GM04504 (cell line): Measurements from ENCODE around the gene ZBTB3.
"Not testable (repeated sequence)": the region's sequence is repeated elsewhere in the genome, so short reads cannot be mapped to it uniquely, and the experiment has no call there.

Source experiments
- DNase-seq: peaks from one replicate; pipeline ENCODE4 v3.0.0-alpha.2; 2012; ENCODE audit warnings: low read depth

The ZBTB3 gene

DNA sequence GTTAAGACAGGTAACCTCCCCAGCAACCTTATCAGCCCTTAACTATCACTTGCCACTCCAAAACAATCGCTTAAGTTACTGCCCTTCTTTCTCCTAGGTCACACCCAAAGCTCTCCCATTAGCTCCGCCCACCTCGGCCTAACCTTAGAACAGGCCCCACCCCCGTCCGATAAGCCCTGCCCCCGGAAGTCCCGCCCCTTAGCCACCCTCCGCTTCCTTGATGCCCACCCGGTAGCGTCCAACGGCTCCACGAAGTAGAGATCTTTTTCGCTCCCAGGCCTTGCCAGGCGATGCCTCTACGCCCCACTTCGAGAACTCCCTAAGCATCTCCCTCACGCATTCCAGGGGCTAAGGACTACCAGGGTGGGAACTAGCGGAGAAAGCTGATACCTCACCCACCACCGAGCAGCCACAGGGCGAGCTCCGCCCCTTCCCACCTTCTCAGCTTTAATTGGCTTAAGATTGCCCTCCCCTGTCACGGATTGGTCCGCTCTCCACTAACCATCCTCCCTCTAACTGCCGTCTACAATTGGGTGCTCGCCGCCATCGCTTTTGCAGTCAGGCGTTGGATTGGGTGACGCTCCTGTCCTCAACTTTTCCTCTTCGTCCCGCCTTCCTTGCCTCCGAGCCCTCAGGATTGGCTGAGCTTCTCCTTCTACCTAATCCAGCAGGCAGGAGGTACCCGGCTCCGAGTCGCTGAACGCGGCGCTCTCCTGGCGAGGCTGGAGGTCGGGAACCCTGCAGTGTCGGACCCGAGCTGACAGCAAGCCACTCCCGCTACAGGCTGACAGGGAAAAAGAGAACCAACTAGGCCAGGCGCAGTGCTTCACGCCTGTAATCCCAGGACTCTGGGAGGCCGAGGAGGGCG, at the start of gene ZBTB3:
ZBTB3 (minus strand) TSS at position 425 of the 868 bp plus-strand sequence. CDS start 496 bp downstream, outside the sequence.
- DNase-seq, result peak; percentile 99

DNA sequence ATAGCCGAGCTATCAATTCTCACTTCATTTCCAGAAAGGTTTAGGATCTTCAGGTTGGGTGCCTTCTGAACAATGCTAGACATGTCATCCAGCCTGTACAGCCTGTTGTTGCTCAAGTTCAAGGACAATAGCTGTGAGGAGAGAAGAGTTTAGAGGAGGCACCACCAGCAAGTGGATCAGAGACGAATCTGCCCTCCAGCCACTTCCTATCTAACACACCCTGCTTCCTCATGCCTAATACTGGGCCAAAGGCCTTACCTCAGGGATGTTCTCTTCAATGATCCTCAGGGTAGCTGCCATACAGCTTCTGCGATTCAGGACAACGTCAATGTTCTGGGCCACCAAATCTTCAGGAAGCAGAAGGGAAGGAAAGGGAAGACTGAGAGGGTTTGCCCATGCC, 47.1 kb upstream of the ZBTB3 start:
- DNase-seq, result no peak

DNA sequence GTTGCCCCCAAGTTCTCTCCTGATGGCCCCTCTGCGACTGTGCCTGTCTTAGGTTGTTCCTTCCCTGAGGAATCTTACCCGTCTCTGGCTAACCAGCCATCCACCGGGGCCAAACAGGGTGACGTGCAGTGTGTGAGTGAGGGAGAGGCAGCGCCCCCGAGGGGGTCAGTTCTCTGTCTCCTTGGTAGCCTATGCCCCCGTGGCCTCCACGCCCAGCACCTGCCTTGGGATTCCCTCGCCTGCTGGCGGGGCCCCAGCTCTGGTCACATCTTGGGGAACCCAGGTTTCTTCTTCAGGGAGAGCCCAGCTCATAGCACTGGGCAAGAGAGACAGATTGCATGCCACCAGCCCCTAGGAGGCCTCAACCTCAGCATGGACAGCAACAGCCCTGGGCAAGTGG, 45.5 kb upstream of the ZBTB3 start:
- no peak for DNase-seq

DNA sequence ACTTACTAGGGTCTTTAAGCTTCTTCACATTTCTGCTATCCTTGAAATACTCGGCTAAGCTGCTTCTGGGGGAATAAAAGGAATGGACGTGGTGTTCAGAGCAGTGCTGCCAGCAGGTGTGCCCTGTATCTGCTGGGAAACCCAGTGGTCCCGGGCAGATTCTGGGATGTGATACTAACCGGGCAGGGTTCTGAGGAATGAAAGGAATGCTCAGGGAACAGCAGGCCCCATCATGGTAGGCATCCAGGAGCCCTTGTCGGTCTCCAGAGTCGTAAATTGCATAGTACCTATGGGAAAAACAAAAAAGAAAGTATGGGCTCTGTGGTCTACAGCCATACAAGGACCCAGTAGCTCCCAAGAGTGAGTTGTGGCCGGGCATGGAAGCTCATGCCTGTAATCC, 42.3 kb upstream of the ZBTB3 start:
- no peak for DNase-seq

DNA sequence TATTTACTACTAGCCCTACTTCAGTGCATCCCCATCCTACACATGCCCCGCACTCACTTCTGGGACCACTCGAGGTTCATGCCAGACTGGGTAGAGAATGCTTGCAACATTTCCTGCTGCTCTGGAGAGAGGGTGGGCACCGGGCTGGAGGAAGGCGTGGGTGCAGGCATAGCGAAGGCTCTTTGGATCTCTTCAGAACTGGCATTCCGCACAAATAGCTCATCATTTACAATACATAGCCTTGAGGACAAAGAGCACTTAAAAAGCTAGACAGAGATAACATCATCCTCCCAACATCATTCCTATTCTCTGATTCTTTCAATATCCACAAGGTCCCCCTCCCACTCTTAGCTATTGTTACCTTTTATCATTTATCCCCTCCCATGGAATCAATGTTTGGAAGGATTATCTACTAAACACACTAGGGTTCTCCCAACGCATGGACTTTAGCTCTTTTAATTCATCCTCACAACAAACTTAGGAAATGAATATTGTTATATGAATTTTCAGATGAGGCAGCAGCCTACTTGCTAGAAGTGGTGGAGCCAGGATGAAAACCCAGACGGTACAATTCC, 40.3 kb upstream of the ZBTB3 start:
- no peak for DNase-seq

DNA sequence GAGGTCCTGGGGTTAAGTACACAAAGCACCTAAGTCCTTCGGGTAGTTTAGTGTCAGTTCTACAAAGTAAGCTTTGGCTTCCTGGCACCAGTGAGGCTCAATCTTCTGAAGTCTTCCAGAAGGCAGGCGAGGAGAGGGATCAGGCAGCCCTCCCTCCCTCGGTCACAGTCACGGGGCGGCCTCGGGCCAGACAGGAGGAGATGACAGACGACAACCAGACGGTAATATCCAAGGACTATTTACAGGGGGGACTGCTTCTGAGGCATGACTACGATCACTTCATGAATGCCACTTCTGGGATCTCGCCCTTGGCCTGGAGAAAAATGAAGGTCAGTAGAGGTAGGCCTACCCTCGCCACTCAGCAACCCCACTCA, 38.2 kb upstream of the ZBTB3 start:
- no peak for DNase-seq

DNA sequence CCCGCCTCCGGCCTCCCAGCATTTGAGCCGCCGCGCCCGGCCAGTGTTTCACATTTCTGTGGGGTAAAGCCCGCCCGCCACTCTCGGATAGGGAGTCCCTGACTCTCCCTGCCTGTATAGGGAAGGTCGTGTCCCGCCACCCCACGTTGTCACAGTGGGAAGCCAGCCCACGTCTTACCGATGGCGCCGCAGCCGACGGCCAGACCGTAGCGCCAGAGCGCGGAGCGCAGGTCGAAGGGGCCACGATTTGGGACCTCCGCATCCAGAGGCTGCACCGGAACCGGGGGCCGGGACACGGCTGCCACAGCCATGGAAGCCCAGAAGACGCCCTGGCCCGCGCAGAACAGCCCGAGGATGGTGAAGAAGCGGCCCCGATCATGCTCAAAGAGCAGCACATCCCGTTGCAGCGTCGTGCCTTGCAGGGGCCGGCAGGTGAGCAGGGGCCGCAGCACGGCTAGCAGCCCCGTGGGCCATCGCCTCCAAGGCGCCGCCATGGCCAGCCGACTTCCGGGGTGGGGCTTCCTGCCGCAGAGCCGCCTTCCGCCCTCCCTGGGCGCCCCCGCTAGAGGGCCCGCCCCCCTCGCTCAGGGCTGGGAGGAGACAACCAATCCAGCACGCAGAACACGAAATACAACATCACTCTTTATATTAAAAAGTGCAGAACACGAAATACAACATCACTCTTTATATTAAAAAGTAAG, 37.7 kb upstream of the ZBTB3 start, which contains the start of gene TMEM223:
TMEM223 (minus strand) TSS at position 506 of the 701 bp plus-strand sequence; CDS start at position 494, 12 bp downstream.
- peak; percentile 54 for DNase-seq

DNA sequence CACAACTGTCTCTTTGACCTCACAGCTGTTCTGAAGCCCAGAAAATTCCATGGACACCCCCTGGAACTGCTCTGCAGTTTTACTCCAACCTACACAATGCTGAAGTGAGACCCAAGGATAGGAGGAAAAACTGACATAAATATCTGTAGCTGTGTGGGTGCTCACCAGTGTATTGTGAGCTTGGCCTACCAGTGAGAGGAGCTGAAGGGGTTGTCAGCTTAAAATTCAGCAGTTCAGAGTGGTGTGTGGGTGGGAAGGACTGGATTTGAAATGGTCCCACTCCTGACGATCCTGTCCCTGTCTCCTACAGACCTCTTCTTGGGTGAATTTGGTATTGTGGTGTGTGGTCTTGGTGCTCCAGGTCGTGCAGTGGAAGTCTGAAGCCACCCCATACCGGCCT, 35.6 kb upstream of the ZBTB3 start:
- no peak for DNase-seq

DNA sequence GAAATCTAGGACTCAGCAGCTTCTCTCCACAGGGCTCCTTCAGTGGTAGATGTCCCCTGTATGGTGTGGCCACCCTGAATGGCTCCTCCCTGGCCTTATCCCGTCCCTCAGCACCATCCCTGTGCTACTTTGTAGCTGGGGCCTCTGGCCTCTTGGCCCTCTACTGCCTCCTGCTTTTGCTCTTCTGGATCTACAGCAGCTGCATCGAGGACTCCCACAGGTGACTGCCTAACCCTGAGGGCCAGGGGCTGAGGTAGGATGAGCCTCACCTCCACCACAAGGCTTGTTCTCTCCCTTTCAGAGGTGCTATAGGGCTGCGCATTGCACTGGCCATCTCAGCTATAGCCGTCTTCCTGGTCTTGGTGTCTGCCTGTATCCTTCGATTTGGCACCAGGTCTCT, 35.0 kb upstream of the ZBTB3 start:
- no peak for DNase-seq

DNA sequence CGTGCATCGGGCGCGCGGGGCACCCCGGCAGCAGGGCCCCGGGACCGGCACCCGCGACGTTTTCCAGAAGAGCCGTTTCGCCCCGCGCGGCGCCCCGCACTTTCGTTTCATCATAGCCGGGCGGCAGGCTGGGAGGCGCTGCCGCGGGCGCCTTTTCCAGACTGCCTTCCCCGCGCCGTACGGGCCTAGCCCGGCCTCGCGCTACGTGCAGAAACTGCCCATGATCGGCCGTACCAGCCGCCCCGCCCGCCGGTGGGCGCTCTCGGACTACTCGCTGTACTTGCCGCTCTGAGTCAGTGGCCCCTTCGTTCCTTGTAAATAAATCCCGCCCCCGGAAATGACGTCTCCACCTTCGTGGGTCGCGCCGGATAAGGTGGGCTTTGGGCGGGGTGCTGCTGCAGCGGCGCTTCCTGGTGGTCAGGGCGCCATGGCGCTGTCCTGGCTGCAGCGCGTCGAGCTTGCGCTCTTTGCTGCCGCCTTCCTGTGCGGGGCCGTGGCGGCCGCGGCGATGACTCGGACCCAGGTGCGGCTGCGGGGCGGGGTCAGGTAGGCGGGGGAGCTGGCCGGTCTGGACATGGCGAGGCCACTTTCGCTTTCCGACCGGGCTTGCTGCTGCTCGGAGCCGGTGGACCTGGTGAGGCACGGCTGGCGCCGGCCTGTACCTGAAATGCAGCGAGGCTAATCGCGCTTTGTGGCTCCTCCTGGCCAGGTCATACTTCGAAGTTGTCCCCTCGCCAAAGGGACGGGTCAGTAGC, 33.2 kb upstream of the ZBTB3 start, which contains the start of gene TMEM179B:
TMEM179B (plus strand) TSS at position 398 of the 755 bp plus-strand sequence; CDS start at position 428, 30 bp downstream.
- peak; percentile 94 for DNase-seq

DNA sequence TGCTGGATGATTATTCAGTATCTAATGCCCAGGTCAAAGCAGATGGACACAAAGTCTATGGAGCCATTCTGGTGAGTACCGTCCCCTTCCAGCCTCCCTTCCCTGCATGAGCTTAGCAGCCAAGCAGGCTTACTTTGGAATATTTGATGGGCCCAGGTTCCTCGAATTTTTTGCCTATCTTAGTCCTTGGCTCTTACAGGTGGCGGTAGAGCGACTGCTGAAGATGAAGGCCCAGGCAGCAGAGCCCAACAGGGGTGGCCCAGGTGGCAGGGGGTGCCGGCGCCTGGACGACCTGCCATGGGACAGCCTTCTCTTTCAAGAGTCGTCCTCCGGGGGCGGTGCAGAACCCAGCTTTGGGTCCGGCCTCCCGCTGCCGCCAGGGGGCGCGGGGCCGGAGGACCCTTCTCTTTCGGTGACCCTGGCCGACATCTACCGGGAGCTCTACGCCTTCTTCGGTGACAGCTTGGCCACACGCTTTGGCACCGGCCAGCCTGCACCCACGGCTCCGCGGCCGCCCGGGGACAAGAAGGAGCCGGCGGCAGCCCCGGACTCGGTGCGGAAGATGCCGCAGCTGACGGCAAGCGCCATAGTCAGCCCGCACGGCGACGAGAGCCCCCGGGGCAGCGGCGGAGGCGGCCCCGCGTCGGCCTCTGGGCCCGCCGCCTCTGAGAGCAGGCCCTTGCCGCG, 32.5 kb upstream of the ZBTB3 start:
- peak; percentile 69 for DNase-seq

DNA sequence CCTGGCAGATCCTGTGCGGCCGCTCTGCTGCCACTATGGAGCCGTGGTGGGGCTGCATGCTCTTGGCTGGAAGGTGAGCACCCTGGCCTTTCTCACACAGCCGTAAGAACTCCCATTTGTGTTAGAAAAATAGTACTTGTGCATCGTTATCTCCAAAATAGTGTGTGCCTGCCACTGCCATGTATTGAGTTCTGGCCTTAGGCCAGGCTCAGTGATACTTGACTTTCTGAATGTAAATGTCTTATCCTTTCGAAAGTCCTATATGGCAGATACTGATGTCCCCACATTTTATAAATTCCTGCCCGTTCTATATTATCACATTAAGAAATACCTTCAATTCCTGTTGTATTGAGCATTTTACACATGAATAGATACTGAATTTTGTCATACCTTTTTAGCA, 28.8 kb upstream of the ZBTB3 start:
- DNase-seq, result no peak

DNA sequence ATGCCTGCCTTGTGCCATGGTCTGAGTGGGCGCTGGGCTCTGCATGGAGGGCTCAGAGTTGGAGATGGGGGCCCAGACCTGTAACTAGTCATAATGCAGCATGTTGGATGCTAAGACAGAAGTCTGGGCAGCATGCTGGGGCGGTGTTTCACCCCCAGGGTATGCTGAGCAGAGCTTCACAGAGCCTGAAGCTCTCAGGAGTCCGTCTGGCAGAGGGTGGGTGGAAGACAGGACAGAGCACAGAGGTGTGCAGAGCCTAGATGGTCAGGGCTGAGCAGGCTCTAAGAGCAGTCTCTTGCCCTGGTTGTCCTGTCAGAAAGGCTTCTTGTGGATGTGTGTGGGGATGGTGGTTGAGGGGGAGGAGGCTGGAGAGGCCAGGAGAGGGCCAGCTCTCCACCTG, 24.5 kb upstream of the ZBTB3 start:
- no peak for DNase-seq

DNA sequence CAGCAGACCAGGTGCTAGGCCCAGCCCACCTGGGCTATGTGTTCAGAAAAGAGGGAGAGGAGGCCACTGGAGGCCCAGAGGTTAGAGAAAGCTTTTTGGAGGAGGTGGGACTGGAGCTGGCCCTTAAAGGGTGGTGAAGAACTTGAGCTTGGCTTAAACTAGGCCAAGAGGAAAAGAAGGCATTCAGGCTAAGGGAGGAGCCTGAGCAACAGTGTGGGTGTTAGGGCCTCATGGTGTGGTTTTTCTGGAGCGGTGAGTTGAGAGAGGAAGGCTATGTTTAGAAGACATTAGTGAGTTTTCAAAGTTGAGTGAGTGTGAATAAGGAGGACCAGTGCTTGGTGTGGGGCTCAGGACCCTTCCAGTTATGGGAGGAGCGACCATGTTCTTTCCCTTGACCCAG, 23.4 kb upstream of the ZBTB3 start:
- no peak for DNase-seq

DNA sequence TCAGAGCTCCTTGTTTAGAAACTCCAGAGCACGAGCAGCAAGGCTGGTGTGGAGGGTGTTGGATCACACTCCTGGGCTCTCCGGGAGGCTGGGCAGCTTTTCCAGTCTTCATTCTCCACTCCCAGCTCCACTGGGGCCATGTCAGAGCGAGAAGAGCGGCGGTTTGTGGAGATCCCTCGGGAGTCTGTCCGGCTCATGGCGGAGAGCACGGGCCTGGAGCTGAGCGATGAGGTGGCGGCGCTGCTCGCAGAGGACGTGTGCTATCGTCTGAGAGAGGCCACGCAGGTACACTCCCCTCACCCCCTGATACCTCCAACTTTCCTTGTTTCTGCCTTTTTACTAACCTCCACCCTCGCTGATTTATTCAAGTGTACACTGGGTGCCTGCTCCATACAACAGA, 21.7 kb upstream of the ZBTB3 start:
- no peak for DNase-seq

DNA sequence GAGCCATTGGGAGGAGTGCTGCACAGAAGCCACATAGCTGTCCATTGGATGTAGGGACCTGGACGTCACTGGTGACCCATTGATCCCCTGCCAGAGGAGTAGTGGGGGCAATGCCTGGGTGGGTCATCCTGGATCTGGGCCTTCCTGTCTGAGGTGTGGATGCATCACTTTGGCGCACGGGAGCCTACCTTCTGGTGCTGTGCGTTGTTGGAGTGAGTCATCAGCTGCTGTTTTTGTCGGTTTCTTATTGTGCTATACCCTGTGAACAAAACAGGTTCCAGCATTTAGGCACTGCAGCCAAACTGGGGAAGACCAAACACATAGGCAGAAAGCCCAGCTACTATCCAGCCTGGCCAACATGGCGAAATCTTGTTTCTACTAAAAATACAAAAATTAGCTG, 20.4 kb upstream of the ZBTB3 start:
- DNase-seq, result no peak

DNA sequence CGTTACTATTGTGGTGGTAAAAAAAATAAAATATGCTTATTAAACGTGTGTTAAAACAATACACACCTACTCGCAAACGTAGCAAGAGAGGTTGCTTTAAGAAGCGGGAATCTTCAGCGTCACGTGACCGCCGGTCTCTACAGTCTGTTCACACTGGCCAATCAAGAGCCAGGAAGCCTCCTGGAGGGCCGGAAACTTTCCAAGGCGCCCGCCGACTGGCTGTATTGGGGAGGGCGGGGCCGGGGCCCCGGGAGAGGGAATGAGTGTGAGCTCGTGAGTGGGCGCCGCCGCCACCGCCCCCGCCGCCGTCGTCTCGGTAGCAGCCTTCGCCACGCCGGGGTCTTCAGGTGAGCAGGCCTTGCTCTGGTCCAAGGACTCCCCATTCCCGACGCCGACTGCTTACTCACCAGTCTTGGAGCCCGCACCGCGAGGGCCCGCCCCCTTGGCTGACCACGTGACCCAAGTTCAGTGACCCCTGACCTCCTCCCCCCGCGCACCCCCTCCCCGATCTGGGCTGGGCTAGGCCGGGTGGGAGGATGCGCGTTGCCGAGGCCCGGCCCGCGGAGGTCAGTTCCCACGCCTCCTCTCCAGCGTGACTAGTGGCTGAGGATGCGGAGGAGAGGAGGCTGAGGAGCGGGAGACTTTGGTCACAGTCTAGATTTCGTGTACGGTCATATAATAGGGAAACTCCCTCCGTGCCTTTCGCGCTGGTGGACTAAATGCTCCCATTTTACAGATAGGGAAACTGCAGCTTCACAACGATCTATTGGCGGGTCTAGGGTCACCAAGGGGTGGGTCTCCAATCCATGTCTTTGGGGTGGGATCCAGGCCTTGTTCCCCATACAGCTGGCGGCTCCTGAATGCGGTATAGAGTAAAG, 17.4 kb upstream of the ZBTB3 start, which contains the start of gene TAF6L:
TAF6L (plus strand) TSS at position 253 of the 878 bp plus-strand sequence. CDS start 4,388 bp downstream, outside the sequence.
- peak; percentile 92 for DNase-seq

DNA sequence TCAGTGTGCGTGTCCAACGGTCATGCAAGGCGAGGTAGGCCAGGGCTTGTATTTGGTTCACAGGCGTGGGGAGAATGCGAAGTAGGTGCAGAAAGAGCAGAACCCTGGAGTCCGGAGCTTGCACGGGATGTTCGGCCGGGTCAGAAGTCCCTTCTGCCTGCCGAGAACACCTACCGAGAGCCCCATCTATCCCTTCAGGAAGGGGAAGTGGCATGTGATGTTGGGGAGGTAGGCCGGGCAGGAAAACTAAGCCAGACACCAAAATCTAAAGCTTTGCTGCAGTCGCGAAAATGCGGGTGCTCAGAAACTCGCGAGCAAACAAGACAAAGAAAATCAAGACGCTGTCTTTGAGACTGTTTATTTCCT, 16.8 kb upstream of the ZBTB3 start:
- DNase-seq, result no peak

DNA sequence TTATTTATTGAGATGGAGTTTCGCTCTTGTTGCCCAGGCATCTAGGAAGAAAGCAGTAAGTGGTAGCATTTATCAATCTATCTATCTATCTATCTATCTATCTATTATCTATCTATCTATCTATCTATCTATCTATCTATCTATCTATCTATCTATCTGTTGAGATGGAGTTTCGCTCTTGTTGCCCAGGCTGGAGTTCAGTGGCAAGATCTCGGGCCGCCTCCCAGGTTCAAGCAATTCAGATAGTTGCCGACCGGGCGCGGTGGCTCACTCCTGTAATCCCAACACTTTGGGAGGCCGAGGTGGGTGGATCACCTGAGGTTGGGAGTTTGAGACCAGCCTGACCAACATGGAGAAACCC, 6.9 kb upstream of the ZBTB3 start:
- not testable (repeated sequence) for DNase-seq
